Activated CD8-positive, alpha-beta memory T cell treated with anti-CD3 and anti-CD28 coated beads for 4 hours (primary cell): Measurements from ENCODE around the gene ZNF43.
"Not testable (repeated sequence)": the region's sequence is repeated elsewhere in the genome, so short reads cannot be mapped to it uniquely, and the experiment has no call there.

Experiments used
- DNase-seq, 2 donors: peaks; one replicate each; pipeline ENCODE4 v3.0.0-alpha.2; 2020; ENCODE audit warnings: low read depth in 2 of 2

The ZNF43 gene

GRCh38 chr19:21835810-21836444, at the start of gene ZNF43:
Gene ZNF43 (minus strand): TSS chr19:21836182. CDS start chr19:21836038, 144 bp downstream.
- DNase-seq = peak; percentile 83 to 87

GRCh38 chr19:21885516-21885915, 49.5 kb upstream of the ZNF43 start:
- not testable (repeated sequence) for DNase-seq

- not testable (repeated sequence) for DNase-seq
These were observed 48.8 kb upstream of the ZNF43 start for GRCh38 chr19:21884786-21885185.

GRCh38 chr19:21883516-21883915, 47.5 kb upstream of the ZNF43 start:
- DNase-seq = no peak

GRCh38 chr19:21880761-21881160, 44.8 kb upstream of the ZNF43 start:
- not testable (repeated sequence) for DNase-seq

- DNase-seq = no peak
These were observed 42.7 kb upstream of the ZNF43 start for GRCh38 chr19:21878646-21879045.

GRCh38 chr19:21877976-21878375, 42.0 kb upstream of the ZNF43 start:
- DNase-seq = no peak

GRCh38 chr19:21876608-21877007, 40.6 kb upstream of the ZNF43 start:
- DNase-seq = not testable (repeated sequence)

GRCh38 chr19:21856773-21857514, 21.0 kb upstream of the ZNF43 start:
- no peak for DNase-seq

GRCh38 chr19:21851596-21852345, 15.8 kb upstream of the ZNF43 start:
- DNase-seq = peak; percentile 69 to 81

- DNase-seq = no peak
These were observed 14.8 kb upstream of the ZNF43 start for GRCh38 chr19:21850656-21851255.

- DNase-seq = no peak
These were observed 12.7 kb upstream of the ZNF43 start for GRCh38 chr19:21848706-21849105.

- DNase-seq = no peak
These were observed 7.1 kb upstream of the ZNF43 start for GRCh38 chr19:21843081-21843480.

- no peak for DNase-seq
These were observed 5.6 kb upstream of the ZNF43 start for GRCh38 chr19:21841488-21842097.

- DNase-seq = no peak
These were observed 5.1 kb upstream of the ZNF43 start for GRCh38 chr19:21841081-21841480.

GRCh38 chr19:21839976-21840375, 4.0 kb upstream of the ZNF43 start:
- DNase-seq = no peak

- DNase-seq = no peak
These were observed 2.7 kb upstream of the ZNF43 start for GRCh38 chr19:21838646-21839045.

- DNase-seq = no peak
These were observed 563 bp downstream of the ZNF43 start for GRCh38 chr19:21835429-21835809.

- no peak for DNase-seq
These were observed 2.2 kb downstream of the ZNF43 start for GRCh38 chr19:21833733-21834132.

GRCh38 chr19:21824679-21825078, 11.3 kb downstream of the ZNF43 start:
- no peak for DNase-seq

GRCh38 chr19:21823224-21823623, 12.8 kb downstream of the ZNF43 start:
- no peak for DNase-seq

- no peak for DNase-seq
These were observed 23.5 kb downstream of the ZNF43 start for GRCh38 chr19:21812448-21812847.
